ENCODE data around the gene C5orf24.

C5orf24 gene

DNA sequence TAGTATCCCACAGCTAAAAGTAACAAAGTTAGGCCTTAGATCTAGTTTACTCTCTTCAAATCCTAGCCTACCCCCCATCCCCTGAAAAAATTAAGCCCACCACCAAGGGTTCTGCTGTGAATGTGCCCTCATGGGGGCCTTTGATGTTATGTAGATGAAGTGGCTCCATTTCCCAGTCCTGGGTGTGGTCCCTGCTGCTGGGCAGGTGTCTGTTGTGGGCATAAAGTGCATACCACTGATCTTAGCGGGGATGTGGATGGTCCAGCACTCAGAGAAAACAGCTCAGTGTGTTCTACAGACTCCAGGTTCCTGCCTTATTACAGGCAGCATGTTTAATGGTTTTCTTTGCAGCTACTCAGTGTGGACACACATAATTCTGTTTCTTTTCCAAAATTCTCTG lies 61.0 kb downstream of the C5orf24 start:
- ATAC-seq (no peak), DNase-seq (no peak)

Data from stimulated activated naive CD8-positive, alpha-beta T cell treated with anti-CD3 and anti-CD28 coated beads, Interleukin-15, Interleukin-2, amounts not matched to agents 100 U/mL and 50 U/mL, for 24 hours (primary cell).